Thyroid gland (tissue), 4 donors: Measurements from ENCODE around the gene PIK3R6. TPM values are rescaled to one million over a fixed set of nuclear protein-coding genes. Genes with fewer than 3 reads are reported as not detected.

ENCODE experiments used
- DNase-seq, 2 donors: peaks; one replicate each; pipeline ENCODE4 v3.0.0-alpha.2; 2019
- H3K27ac ChIP-seq, 3 donors: fragments of 200-600 bp; sonication (generic); 1 replicate in 2 of 3; 2 replicates in 1 of 3; pipeline ENCODE4 v1.5.1; 2016 to 2019; ENCODE audit warnings: mild to moderate bottlenecking in 1 of 3, moderate library complexity in 1 of 3
- H3K27me3 ChIP-seq: fragments of 200-600 bp; sonication (generic); one replicate; pipeline ENCODE4 v1.5.1; 2019
- H3K36me3 ChIP-seq, 2 donors: fragments of 200-600 bp; sonication (generic); one replicate each; pipeline ENCODE4 v1.5.1; 2016 to 2019
- H3K4me1 ChIP-seq, 2 donors: fragments of 200-600 bp; sonication (generic); one replicate each; pipeline ENCODE4 v1.5.1; 2017 to 2019
- H3K4me3 ChIP-seq, 3 donors: fragments of 200-600 bp; sonication (generic); replicated peaks in 1 of 3; 1 replicate in 2 of 3; 2 replicates in 1 of 3; pipeline ENCODE4 v1.5.1; 2016; ENCODE audit warnings: mild to moderate bottlenecking in 1 of 3
- H3K9me3 ChIP-seq: fragments of 200-600 bp; sonication (generic); one replicate; pipeline ENCODE4 v1.5.1; 2017
- POLR2A ChIP-seq, 2 donors: fragments of 450-650 bp; IDR thresholded peaks; one replicate each; pipeline ENCODE4 v1.6.1; 2017; ENCODE audit warnings: antibody characterized with exemption in 2 of 2, mild to moderate bottlenecking in 2 of 2, moderate library complexity in 1 of 2
- WGBS, 2 donors: methylation state at CpG; one replicate each; pipeline ENCODE4 v1.1.5; 2017; 5-methylcytosine and 5-hydroxymethylcytosine counted together
- intact Hi-C: fragments of 100-400 bp; cut with DNase I; formaldehyde crosslinking; loops from one replicate; pipeline ENCODE4 v1.15.1; 2023
- total RNA-seq, 4 donors: library from RNA; depleted of rRNA; stranded (reverse); fragments of >200 nt; gene quantifications; one replicate each; pipeline ENCODE4 v1.2.3, GENCODE V29; 2016
- TF ChIP-seq, protein P1 (sequence below), 6 experiments: fragments of 200-600 bp in 3 of 6; fragments of 450-650 bp in 3 of 6; sonication (generic) in 3 of 6; IDR thresholded peaks; one replicate each; pipeline ENCODE4 v1.5.1; 2016 to 2019; ENCODE audit warnings: antibody characterized with exemption in 6 of 6, mild to moderate bottlenecking in 2 of 6, inconsistent platforms in 1 of 6, moderate library complexity in 1 of 6

Gene PIK3R6
- total RNA-seq, 4 donors from 2014 or later, result 0.22 TPM; not detected in 3

- 91 to 93% methylated on average over 6 of the region's 6 CpGs for WGBS, 2 donors
- Histone ChIP-seq H3K27ac (no peak overlapping the region), H3K4me1 (no peaks in the 10 kb centered on the region), H3K4me3 (no peak overlapping the region), H3K27me3 (no peaks in the 10 kb centered on the region), H3K36me3 (no peaks in the 10 kb centered on the region), H3K9me3 (no peaks in the 10 kb centered on the region)
- DNase-seq, result no peak
- intact Hi-C loops, result no loop called here
- TF ChIP-seq, protein P1, sequence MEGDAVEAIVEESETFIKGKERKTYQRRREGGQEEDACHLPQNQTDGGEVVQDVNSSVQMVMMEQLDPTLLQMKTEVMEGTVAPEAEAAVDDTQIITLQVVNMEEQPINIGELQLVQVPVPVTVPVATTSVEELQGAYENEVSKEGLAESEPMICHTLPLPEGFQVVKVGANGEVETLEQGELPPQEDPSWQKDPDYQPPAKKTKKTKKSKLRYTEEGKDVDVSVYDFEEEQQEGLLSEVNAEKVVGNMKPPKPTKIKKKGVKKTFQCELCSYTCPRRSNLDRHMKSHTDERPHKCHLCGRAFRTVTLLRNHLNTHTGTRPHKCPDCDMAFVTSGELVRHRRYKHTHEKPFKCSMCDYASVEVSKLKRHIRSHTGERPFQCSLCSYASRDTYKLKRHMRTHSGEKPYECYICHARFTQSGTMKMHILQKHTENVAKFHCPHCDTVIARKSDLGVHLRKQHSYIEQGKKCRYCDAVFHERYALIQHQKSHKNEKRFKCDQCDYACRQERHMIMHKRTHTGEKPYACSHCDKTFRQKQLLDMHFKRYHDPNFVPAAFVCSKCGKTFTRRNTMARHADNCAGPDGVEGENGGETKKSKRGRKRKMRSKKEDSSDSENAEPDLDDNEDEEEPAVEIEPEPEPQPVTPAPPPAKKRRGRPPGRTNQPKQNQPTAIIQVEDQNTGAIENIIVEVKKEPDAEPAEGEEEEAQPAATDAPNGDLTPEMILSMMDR (IDR thresholded peaks at IDR 0.05), result no peak
- no peak for TF ChIP-seq POLR2A (IDR thresholded peaks at IDR 0.05)
These were observed 45.6 kb upstream of the PIK3R6 start for GRCh38 chr17:8913091-8913490.

DNA sequence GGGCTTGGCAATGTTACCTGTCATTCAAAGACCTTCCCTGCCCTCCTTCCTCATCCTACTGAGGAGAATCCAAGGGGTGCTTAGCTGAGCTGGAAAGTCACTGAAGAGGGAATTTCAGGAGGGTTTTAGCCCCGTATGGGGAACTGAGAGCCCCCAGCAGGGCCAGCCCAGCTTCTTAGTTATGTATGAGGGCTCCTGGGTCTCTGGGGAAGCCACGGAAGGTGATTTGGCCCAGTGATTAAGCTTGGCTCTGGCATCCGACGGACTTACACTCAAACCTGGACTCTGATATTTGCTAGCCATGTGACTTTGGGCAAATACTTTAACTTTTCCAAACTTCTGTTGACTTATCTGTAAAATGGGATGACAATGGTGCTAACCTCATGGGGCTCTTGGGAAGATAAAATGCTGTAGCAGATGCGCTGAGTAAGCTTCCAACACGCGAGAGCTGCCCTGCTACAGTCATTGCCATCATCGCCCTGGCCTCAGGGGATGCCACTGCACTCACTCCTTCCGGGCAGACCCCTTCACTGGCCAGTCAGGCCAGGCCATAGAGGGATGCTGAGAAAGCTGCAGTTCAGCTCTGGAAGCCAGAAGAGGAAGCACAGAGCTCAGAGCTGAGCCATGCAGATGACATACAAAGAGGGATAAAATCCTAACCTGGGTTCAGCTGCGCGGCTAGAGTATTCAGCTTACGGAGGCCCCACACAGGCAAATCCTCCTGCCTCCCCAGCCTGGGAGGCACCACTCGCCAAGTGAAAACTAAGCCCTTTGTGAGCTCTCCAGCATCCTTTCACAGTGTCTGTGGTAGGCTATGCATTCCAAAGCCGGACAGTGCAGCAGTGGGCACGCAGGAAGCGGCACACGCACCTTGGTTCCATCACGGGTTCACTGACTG, 44.9 kb upstream of the PIK3R6 start:
- H3K4me1 ChIP-seq, result no peaks in the 10 kb centered on the region
- no peaks in the 10 kb centered on the region for H3K9me3 ChIP-seq
- DNase-seq, result no peak
- no peaks in the 10 kb centered on the region for H3K36me3 ChIP-seq
- H3K4me3 ChIP-seq, result no peak overlapping the region
- WGBS, 2 donors, result 79 to 83% methylated on average over 14 to 18 of the region's 18 CpGs
- TF ChIP-seq, protein P1 (IDR thresholded peaks at IDR 0.05), result no peak
- no peak for TF ChIP-seq POLR2A (IDR thresholded peaks at IDR 0.05)
- H3K27me3 ChIP-seq, result no peaks in the 10 kb centered on the region
- H3K27ac ChIP-seq, result no peak overlapping the region
- intact Hi-C loops, result no loop called here

DNA sequence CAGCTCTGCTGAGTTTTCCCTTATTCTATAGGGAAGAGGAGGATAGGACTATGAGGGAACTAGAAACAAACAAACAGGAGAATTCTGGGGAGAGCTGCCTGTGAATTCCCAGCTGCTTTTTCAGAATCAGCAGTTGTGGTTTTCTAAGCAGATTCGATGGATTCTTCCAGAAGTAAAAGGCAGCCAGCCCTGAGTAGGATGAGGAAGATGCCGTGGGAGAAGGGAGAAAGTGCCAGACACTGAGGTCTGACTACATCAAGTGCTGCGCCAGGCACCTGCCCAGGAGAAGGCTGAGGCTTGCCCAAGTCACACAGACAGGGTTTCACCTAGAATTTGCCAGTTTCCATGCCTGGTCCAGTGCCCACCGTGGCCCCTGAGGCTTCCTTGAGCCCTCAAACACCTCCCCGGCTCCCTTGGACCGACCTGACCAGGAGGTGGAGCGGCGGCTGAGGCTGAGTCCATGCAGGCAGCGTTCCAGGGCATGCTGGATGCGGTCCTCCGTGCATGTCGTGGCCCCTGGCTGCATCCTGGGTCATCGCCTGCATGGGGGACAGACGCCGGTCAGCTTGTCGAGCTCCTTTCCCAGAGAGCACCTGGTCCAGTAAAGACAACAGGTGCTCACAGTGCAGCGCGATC, 43.6 kb upstream of the PIK3R6 start:
- WGBS, 2 donors, result 77 to 82% methylated on average over 6 to 16 of the region's 18 CpGs
- Histone ChIP-seq H3K27ac (no peak overlapping the region), H3K4me1 (no peaks in the 10 kb centered on the region), H3K36me3 (no peaks in the 10 kb centered on the region), H3K9me3 (no peaks in the 10 kb centered on the region), H3K4me3 (no peak overlapping the region), H3K27me3 (no peaks in the 10 kb centered on the region)
- intact Hi-C loops, result no loop called here
- TF ChIP-seq, protein P1 (IDR thresholded peaks at IDR 0.05), result no peak
- TF ChIP-seq POLR2A (IDR thresholded peaks at IDR 0.05), result no peak
- DNase-seq, result no peak

DNA sequence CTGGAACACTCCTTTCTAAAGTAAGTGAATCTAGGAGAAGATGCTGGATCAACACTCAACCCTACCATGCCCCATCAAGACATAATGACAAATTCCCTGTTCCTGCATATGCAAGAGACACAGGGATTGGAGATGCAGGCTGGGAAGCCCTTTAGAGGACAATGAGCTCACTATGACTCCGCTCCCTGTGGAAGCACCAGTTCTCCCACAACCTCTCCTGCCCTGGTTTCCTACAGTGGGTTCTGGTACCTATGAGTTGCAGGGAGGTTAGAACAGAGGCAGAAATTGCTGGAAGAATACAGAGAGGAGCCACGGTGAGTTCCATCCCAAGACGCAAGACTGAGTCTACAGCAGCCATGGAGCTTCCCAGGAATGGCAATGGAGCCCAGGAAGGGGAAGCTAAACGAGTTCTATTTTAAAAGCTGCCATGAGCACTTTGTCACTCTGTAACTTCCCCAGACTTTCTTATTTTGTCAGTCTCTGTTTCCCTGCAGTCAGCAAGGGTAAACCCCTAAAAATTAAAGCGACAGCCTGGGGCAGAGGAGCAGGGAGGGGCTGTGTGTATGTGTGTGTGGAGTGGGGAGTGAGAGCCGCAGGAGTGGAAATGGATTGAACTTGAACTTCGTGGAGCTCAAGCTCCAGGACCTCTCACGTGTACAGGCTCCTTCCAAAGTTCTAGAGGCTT, 42.3 kb upstream of the PIK3R6 start:
- H3K36me3 ChIP-seq, result no peaks in the 10 kb centered on the region
- DNase-seq, result no peak
- H3K4me1 ChIP-seq, result no peaks in the 10 kb centered on the region
- no peaks in the 10 kb centered on the region for H3K27me3 ChIP-seq
- no peak overlapping the region for H3K27ac ChIP-seq
- TF ChIP-seq, protein P1 (IDR thresholded peaks at IDR 0.05), result no peak
- no peaks in the 10 kb centered on the region for H3K9me3 ChIP-seq
- 65 to 69% methylated on average over 8 of the region's 8 CpGs for WGBS, 2 donors
- H3K4me3 ChIP-seq, result no peak overlapping the region
- intact Hi-C loops, result no loop called here
